ENCODE results near the gene PLXNB2.

PLXNB2 gene

DNA sequence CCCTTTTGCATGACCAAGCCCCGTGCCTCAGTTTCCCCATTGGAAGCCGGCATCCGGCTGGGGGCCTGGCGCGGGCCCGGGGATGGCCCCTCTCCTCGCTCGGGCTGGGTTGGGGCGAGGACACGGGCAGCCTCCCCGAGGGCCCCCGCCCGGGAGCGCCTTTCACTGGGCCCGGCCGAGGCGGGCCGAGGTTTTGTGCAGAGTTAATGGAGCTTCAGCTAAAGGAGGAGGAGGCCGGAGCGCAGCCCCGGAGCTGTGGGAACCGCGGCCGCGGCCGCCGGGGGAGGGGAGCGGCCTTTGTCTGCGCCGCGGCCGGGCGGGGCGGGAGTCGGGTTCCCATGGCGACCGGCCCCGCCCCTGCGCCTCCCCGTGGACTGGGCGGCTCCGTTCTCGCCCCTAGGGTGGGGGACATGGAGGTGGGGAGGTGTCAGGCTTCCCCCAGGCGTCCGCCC lies 35.9 kb downstream of the PLXNB2 start:
- peak overlapping the region; percentile 58 for H3K4me3 ChIP-seq (ENCODE audit: low read length)
- no peak for DNase-seq (ENCODE audit: low read depth, low spot score)

GRCh38 chr22:50270666-50271394 lies 36.6 kb downstream of the PLXNB2 start:
- H3K4me3 ChIP-seq (ENCODE audit: low read length), result peak overlapping the region; percentile 58
- no peak for DNase-seq (ENCODE audit: low read depth, low spot score)

DNA sequence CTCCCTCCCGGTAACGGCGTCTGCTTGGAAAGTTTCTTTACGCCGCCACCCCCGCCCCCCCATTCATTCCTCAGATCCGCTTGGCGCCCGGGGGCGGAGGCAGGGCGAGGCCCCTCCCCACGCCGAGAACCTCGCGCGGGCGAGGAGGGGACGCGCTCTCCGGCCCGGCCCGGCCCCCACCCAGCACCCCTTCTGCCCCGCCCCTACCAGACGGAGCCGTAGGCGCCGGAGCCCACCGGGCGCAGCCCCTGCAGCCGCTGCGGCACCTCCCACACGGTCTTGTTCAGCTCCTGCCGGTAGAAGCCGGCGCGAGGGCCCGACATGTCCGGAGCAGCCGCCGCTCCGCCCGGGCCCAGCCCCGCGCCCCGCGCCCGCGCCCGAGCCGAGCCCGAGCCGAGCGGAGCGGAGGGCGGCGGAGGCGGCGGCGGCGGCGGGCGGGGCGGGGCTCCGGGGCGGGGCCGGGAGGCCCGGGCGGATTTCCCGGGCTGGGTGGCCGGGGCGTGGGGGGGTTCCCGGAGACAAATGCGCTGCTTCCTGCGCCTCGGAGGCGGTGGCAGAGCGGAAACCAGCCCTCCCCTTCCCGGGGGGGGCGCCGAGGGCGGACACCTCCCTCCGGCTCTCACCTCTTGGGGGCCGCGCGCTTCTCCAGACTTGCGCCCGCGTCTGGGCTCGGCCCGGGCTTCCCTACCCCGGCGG lies 37.3 kb downstream of the PLXNB2 start, which contains the start of gene MAPK11:
MAPK11 (minus strand) TSS at position 411 of the 696 bp plus-strand sequence; CDS start at position 323, 88 bp downstream.
- peak within 1 kb of the TSS; percentile 58 for H3K4me3 ChIP-seq (ENCODE audit: low read length)
- no peak for DNase-seq (ENCODE audit: low read depth, low spot score)

GRCh38 chr22:50269573-50269969 lies 37.9 kb downstream of the PLXNB2 start:
- peak overlapping the region; percentile 58 for H3K4me3 ChIP-seq (ENCODE audit: low read length)
- no peak for DNase-seq (ENCODE audit: low read depth, low spot score)

DNA sequence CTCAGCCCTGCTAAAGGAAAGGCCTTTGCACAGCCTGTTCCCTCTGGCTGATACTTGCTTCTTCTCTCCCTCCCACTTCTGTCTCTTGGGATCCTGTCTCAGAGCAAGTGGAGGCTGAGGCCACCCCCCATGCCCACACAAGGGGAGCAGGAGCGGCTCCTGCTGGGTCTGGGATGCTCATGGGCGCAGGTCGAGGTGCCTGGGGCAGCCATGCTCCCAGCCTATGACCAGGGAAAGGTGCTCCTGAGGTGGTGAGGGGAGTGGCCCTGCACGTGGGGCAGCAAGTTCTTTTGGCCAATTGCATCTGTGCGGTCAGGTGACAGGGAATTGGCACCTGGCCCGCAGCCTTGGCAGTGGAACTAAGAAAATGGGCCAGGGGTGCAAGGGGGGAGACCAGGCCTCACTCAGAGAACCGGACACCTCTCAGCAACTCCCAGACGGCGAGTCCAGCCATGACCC lies 38.8 kb downstream of the PLXNB2 start:
- no peak for DNase-seq (ENCODE audit: low read depth, low spot score)
- no peak overlapping the region for H3K4me3 ChIP-seq (ENCODE audit: low read length)

DNA sequence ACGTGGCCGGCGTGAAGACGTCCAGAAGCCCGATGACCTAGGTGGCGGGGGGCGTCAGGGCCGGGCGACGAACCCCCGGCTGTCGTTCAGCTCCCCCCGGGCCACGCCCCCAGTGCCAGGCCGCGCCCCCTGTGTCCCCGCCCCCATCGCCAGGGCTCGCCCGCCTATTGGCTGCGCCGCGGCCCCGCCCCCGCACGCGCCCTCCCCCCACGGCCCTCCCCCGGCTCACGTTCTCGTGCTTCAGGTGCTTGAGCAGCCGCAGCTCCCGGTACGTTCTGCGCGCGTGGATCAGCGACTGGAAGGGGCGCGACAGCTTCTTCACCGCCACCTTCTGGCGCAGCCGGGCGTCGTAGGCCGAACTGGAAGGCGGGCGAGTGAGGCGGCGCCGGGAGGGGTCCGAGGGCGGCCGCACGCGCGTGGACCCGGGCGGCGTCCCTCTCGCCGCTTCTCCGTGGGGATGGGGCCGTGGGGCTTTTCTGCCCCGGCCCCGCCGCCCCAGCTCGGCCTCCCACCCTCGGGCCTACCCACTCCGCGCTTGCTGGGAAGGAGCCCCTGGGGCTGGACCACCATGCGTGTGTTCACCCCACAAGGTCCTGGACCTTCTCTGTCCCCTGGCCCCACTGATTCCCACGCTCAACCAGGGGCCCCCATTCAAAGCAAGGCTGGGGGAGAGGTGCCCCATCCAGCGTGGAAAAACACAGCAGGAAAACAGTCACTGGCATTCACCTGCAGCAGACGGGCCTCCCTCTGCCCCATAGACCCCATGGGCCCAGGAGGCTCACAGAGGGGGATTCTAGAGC lies 39.7 kb downstream of the PLXNB2 start:
- no peak overlapping the region for H3K4me3 ChIP-seq (ENCODE audit: low read length)
- no peak for DNase-seq (ENCODE audit: low read depth, low spot score)

GRCh38 chr22:50266994-50267393 lies 40.5 kb downstream of the PLXNB2 start:
- no peak for DNase-seq (ENCODE audit: low read depth, low spot score)
- H3K4me3 ChIP-seq (ENCODE audit: low read length), result no peak overlapping the region

DNA sequence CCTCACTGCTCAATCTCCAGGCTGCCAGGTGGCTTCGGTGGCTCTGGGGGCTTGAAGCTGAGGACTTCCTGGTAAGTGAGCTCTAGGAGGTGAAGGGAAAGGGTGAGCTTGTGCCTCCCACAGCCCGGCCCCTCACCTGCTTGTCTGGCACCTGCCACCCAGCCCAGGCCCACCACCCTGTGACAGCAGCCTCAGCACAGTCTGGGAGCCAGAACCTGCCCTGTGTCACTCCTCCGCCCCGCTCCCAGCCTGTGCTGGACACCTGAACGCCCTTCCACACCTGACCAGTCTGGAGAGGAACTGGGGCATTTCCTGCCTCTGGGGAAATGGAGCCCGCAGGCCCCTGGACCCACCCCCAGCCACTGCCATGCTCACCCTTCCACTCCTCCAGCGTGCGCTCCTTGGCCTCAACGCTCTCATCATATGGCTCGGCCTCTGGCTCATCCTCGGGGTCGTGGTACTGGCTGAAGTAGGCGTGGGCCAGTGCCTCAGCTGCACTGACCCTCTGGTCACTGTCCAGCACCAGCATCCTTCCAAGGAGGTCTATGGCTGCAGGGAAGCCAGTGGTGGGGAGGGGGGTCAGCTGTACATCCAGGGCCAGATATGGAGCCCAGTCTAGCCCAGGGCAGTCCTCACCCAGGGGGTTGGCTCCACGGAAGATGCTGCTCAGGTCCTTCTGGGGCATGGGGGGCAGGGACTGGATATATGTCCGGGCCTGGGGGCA lies 42.3 kb downstream of the PLXNB2 start:
- DNase-seq (ENCODE audit: low read depth, low spot score), result no peak

DNA sequence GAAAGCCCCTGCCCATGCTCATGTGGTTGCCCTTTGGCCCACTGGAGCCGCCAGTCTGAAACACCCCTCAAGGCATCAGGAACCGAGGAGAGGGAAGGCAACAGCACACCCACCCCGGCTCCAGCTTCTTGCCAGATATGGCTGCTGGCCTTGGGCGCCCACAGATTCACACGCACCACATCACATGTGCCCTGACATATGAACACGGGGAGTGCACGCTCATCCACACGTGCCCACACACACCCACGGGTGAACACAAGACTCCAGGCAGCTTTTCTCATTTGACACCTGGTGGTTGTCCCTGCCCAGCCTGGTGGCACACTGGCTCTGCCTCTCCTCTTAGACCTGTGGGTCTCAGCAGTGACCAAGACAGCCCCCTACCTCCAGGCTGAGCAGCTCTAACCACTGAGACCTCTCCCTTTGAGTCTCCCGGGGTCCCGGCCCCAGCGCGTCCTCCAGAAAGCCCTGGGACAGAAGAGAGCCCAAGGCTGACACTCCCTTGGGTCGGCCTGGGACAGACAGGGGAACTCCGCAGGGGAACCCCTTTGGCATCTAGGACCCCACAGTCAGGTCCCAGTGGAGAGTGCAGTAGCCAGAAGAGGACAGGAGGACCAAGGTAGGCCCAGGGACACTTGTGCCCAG lies 43.2 kb downstream of the PLXNB2 start:
- DNase-seq (ENCODE audit: low read depth, low spot score), result no peak
- no peak overlapping the region for H3K4me3 ChIP-seq (ENCODE audit: low read length)

More for the DNA sequence above, 42.3 kb downstream of the PLXNB2 start:
- no peak overlapping the region for H3K4me3 ChIP-seq (ENCODE audit: low read length)

GRCh38 chr22:50262973-50263617 lies 44.4 kb downstream of the PLXNB2 start:
- no peak for DNase-seq (ENCODE audit: low read depth, low spot score)

GRCh38 chr22:50262460-50262911 lies 45.0 kb downstream of the PLXNB2 start:
- no peak for DNase-seq (ENCODE audit: low read depth, low spot score)
- no peak overlapping the region for H3K4me3 ChIP-seq (ENCODE audit: low read length)

More at GRCh38 chr22:50262973-50263617, 44.4 kb downstream of the PLXNB2 start:
- no peak overlapping the region for H3K4me3 ChIP-seq (ENCODE audit: low read length)

DNA sequence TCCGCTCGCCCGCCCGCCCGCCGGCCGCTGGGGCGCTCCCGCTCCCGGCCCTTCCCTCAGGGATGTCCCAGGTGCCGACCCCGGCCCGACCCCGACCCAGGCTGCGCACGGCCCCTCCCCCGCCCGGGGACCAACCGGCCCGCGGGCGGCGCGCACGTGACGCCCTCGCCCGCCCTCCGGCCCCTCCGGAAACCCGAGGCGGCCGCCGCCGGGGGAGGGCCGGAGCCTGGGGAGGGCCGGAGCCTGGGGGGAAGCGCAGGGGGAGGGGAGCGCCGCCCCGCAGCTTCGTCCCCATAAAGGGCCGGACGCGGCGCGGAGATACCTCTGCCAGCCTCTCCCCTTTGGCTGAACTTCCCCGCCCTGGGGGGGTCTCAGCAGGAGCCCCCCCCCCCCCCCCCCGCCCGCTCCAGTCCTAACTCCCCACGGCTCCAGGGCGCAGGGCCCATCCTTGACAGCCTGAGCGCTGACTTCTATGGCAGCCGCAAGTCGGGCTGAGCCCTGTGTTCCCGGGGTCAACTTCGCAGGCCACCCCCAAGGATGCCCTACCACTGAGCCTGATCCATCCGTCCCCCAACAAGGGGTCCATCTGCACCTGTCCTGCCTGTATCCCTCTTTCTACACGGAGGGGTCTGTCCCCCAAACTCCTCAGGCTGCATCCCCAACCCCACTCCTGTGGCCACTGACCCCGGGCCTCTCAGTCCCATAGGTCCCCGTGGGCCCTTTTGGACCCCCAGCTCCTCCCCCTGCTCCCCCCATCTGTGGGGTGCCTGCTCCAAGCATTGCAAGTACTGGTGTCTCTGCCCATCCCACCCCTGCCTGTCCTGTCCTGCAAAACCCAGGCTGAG lies 45.6 kb downstream of the PLXNB2 start, which contains the start of gene MAPK12:
MAPK12 (minus strand) TSS at position 69 of the 845 bp plus-strand sequence. CDS start 174 bp downstream, outside the sequence.
- no peak for DNase-seq (ENCODE audit: low read depth, low spot score)

DNA sequence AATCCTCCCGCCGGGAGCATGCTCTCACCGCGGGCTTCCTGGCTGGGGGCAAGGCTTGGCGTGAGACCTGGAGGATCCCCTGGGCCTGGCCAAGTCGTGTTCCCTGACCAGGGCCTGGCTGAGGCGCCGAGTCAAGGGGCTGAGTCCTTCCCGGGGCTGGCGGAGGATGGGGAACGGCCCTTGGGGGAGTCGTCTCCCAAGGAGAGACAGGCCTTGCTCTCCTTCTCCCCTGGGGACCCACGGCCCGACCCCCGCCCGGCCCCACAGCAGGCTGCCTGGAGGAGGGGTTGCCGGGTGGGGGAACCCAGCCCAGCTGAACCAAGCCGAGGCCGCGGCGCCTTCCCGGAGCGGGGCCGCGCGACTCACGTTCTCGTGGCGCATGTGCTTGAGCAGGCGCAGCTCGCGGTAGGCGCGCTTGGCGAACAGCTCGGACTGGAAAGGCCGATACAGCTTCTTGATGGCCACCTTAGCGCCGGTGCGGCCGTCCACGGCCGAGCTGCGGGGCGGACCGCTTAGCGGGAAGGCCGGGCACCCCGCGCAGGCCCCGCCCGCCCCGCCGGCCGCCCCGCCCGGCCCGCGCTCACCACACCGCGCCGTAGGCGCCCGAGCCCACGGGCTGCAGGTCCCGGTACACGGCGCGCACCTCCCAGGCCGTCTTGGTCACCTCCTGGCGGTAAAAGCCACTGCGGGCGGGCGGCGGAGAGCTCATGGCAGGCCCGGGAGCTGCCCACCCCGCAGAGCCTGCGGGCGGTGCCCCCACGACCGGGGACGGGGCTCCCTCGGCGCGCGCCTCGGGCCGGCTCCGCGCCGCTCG lies 46.4 kb downstream of the PLXNB2 start:
- DNase-seq (ENCODE audit: low read depth, low spot score), result no peak

More for the DNA sequence above, 45.6 kb downstream of the PLXNB2 start, which contains the start of gene MAPK12:
- H3K4me3 ChIP-seq (ENCODE audit: low read length), result peak within 1 kb of the TSS; percentile 47

DNA sequence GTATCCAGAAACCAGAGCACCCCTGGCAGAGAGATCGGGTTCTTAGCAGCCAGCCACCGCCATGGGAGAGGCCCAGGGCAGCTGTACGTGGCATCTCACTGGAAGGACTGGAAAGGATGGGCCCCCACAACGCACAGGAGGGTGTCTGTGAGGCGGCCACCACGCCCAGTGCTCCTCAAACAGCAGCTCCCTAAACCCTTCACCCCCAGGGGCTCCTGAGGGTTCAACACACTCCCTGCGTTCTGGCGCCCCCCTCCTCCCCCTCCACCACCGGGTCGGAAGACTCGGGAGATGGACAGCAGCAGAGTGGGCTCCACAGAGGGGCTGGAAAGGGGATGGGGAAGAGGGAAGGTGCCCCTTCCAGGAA lies 47.0 kb downstream of the PLXNB2 start:
- DNase-seq (ENCODE audit: low read depth, low spot score), result no peak
- H3K4me3 ChIP-seq (ENCODE audit: low read length), result peak overlapping the region; percentile 47

More for the DNA sequence above, 46.4 kb downstream of the PLXNB2 start:
- H3K4me3 ChIP-seq (ENCODE audit: low read length), result peak overlapping the region; percentile 47

DNA sequence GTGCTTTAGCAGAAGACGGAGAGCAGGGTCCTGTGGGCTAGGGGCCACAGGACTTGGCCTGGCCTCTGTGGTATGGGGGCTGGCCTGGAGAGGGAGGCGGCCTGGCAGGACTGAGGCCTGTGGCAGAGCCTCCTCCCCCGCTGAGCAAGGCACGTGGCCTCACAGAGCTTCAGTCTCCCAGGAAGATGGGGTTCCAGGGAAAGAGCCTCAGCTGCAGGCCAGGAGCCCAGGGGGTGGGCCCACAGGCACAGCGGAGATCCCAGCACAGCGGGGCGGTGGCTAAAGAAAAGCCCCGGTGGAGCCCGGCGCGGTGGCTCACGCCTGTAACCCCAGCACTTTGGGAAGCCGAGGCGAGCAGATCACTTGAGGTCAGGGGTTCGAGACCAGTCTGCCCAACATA lies 48.1 kb downstream of the PLXNB2 start:
- H3K4me3 ChIP-seq (ENCODE audit: low read length), result no peak overlapping the region

More for the DNA sequence above, 48.1 kb downstream of the PLXNB2 start:
- no peak for DNase-seq (ENCODE audit: low read depth, low spot score)

All from Jurkat, Clone E6-1 (cell line).